ENCODE measurements around the gene SRC. TPM values are rescaled to one million over a fixed set of nuclear protein-coding genes. Genes with fewer than 3 reads are reported as not detected.

SRC gene
- total RNA-seq, 2 donors from 2014 or later, result 25.9 to 35.3 TPM

GRCh38 chr20:37393196-37393862 is 47.4 kb downstream of the SRC start:
- H3K27me3 ChIP-seq, result no peaks in the 10 kb centered on the region
- no peak overlapping the region for H3K4me3 ChIP-seq
- DNase-seq (no peak), ATAC-seq (no peak)
- 73% methylated on average over 7 to 10 of the region's 11 CpGs for WGBS, 2 donors
- no peaks in the 10 kb centered on the region for H3K4me1 ChIP-seq
- no peak overlapping the region for H3K27ac ChIP-seq
- no peaks in the 10 kb centered on the region for H3K9me3 ChIP-seq
- no peak for TF ChIP-seq POLR2A (IDR thresholded peaks at IDR 0.05)
- TF ChIP-seq, protein P1, sequence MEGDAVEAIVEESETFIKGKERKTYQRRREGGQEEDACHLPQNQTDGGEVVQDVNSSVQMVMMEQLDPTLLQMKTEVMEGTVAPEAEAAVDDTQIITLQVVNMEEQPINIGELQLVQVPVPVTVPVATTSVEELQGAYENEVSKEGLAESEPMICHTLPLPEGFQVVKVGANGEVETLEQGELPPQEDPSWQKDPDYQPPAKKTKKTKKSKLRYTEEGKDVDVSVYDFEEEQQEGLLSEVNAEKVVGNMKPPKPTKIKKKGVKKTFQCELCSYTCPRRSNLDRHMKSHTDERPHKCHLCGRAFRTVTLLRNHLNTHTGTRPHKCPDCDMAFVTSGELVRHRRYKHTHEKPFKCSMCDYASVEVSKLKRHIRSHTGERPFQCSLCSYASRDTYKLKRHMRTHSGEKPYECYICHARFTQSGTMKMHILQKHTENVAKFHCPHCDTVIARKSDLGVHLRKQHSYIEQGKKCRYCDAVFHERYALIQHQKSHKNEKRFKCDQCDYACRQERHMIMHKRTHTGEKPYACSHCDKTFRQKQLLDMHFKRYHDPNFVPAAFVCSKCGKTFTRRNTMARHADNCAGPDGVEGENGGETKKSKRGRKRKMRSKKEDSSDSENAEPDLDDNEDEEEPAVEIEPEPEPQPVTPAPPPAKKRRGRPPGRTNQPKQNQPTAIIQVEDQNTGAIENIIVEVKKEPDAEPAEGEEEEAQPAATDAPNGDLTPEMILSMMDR (IDR thresholded peaks at IDR 0.05), result no peak
- H3K36me3 ChIP-seq (replicated peaks in 1 of 2; ENCODE audit: insufficient read depth in 1 of 2, low read depth in 2 of 2), result peaks cover 0 to 12% of the 10 kb centered on the region in 2 donors
- intact Hi-C loops (cut with DNase I), result loop anchor here (10.0 kb wide), 1 partner anchor 131 kb away; the partner anchor contains the start of genes BLCAP and NNAT

DNA sequence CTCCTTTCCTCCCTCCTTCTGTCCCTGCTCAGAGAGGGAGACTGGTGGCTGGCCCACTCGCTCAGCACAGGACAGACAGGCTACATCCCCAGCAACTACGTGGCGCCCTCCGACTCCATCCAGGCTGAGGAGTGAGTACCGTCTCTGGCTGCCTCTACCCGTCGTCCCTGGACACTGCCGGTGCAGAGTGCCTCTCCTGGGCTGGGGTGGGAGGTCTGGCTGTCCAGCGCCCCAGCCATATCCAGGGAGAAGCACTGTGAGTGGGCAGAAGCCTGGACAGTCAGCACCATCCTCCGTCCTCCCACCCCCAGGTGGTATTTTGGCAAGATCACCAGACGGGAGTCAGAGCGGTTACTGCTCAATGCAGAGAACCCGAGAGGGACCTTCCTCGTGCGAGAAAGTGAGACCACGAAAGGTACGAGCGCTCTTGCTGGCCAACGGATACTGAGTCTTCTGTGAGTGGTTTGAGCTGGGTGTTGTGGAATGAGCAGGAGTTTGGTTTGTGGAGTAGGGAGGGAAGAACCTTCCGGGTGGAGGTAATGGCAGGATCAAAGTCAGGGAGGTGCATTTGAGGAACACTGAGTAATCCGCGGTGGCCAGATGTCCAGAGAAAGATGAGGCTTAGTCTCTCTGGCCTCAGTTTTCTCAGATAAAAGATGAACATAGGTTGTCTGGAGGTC is 48.1 kb downstream of the SRC start:
- peak in 1 of 4 donors; percentile 2 for DNase-seq
- ATAC-seq, result no peak
- H3K27ac ChIP-seq, result no peak overlapping the region
- no peak for TF ChIP-seq POLR2A (IDR thresholded peaks at IDR 0.05)
- TF ChIP-seq, protein P1 (IDR thresholded peaks at IDR 0.05), result no peak
- no peaks in the 10 kb centered on the region for H3K27me3 ChIP-seq
- H3K36me3 ChIP-seq (replicated peaks in 1 of 2; ENCODE audit: insufficient read depth in 1 of 2, low read depth in 2 of 2), result peaks cover 0 to 12% of the 10 kb centered on the region in 2 donors
- no peak overlapping the region for H3K4me3 ChIP-seq
- H3K4me1 ChIP-seq, result no peaks in the 10 kb centered on the region
- WGBS, 2 donors, result 90 to 95% methylated on average over 19 to 20 of the region's 22 CpGs
- intact Hi-C loops (cut with DNase I), result loop anchor here (10.0 kb wide), 1 partner anchor 131 kb away; the partner anchor contains the start of genes BLCAP and NNAT
- no peaks in the 10 kb centered on the region for H3K9me3 ChIP-seq

DNA sequence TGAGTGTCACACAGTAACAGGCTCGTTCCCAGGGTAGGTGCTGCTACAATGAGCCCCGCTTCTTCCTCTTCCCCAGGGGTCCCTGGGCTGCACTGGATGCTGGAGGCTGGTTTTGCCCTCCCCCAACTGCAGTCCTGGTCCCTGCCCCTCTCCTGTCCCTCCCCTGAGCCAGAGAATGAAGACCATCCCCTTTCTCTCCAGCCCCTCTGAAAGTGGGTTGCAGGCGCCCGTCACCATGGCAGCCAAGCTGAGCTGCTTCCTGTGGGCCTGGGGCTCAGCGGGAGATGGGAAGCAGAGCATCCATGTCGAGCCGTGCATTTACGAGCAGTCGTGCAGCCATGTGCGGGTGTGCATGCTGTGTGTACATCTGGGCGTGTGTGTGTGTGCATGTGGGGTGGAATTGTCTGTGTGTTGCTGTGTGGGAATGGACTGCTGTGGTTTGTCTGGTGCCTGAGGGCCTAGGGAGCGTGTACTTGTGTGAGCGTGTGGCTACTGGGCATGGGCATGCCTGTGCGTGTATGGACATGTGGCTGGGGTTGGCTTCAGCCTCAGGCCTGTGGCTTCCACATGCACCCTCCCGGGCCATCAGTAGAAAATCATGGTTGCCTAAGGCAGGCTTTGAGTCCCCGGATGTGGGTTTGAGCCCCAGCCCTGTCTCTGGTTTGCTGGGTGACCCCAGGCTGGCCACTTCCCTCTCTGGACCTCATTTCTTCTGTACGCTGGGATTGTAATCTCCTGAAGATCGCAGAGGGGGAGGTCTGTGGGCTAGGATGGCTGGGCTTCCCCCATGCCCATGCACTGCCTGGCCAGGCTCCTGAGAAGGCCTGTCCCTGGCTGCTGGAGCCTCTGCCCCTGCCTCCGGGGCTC is 48.8 kb downstream of the SRC start:
- 92% methylated on average over 5 to 19 of the region's 19 CpGs for WGBS, 2 donors

DNA sequence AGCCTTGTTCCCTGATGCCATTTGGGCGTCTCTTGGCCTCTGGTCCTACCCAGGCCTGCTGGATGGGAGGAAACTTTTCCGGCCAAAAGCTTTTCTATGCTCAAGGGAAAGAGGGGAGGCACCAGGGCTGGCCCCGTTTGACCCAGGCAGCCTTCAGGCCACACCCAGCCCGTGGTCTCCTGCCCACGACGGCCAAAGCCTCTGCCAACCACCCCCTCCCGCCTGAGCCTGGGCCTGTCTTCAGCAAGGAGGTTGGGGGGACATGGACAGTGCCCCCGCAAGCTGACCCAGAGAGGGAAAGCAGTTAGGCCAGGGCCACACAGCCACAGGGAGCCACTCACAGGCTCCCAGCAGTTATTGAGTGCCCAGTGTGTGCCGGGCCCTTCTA is 49.5 kb downstream of the SRC start:
- ATAC-seq, result no peak

More for the DNA sequence above, 48.8 kb downstream of the SRC start:
- intact Hi-C loops (cut with DNase I), result loop anchor here (10.0 kb wide), 1 partner anchor 130 kb away; the partner anchor contains the start of genes BLCAP and NNAT
- Histone ChIP-seq H3K27ac (no peak overlapping the region), H3K9me3 (no peaks in the 10 kb centered on the region), H3K4me3 (no peak overlapping the region), H3K27me3 (no peaks in the 10 kb centered on the region), H3K36me3 (replicated peaks in 1 of 2; ENCODE audit: insufficient read depth in 1 of 2, low read depth in 2 of 2) (peaks cover 3 to 12% of the 10 kb centered on the region in 2 donors), H3K4me1 (no peaks in the 10 kb centered on the region)
- DNase-seq, result peak in 1 of 4 donors; percentile 1
- ATAC-seq, result no peak
- no peak for TF ChIP-seq POLR2A (IDR thresholded peaks at IDR 0.05)
- TF ChIP-seq, protein P1 (IDR thresholded peaks at IDR 0.05), result no peak

More for the DNA sequence above, 49.5 kb downstream of the SRC start:
- peaks cover 6 to 12% of the 10 kb centered on the region in 2 donors for H3K36me3 ChIP-seq (replicated peaks in 1 of 2; ENCODE audit: insufficient read depth in 1 of 2, low read depth in 2 of 2)
- no peaks in the 10 kb centered on the region for H3K27me3 ChIP-seq
- no peak overlapping the region for H3K4me3 ChIP-seq
- H3K27ac ChIP-seq, result no peak overlapping the region
- WGBS, 2 donors, result 83 to 84% methylated on average over 4 to 9 of the region's 9 CpGs
- H3K9me3 ChIP-seq, result no peaks in the 10 kb centered on the region
- intact Hi-C loops (cut with DNase I), result loop anchor here (10.0 kb wide), 1 partner anchor 129 kb away; the partner anchor contains the start of genes BLCAP and NNAT
- TF ChIP-seq POLR2A (IDR thresholded peaks at IDR 0.05), result no peak
- TF ChIP-seq, protein P1 (IDR thresholded peaks at IDR 0.05), result no peak
- DNase-seq, result no peak
- no peaks in the 10 kb centered on the region for H3K4me1 ChIP-seq

All from body of pancreas (tissue), 4 donors.